ENCODE data around the gene OR5AK2.
"Not testable (repeated sequence)": the region's sequence is repeated elsewhere in the genome, so short reads cannot be mapped to it uniquely, and the experiment has no call there.

The OR5AK2 gene, protein sequence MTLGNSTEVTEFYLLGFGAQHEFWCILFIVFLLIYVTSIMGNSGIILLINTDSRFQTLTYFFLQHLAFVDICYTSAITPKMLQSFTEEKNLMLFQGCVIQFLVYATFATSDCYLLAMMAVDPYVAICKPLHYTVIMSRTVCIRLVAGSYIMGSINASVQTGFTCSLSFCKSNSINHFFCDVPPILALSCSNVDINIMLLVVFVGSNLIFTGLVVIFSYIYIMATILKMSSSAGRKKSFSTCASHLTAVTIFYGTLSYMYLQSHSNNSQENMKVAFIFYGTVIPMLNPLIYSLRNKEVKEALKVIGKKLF

DNA sequence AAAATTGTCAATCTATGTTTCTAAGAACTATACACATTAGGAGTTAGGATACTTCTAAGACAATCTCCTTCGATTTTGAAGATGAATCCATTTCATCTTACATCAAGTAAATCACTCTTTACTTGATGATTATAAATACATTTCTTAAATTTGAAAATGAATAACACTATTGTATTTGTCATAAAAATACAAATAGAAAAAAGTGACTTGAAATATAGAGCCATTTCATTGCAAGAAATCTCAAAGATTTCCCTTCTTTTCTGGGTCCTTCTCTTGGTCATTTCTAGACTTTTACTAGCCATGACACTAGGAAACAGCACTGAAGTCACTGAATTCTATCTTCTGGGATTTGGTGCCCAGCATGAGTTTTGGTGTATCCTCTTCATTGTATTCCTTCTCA is at the start of gene OR5AK2:
Gene OR5AK2 (plus strand): TSS at position 301 of the 400 bp plus-strand sequence. CDS start 0 bp downstream, at position 301.
- DNase-seq (ENCODE audit: low spot score) = no peak

DNA sequence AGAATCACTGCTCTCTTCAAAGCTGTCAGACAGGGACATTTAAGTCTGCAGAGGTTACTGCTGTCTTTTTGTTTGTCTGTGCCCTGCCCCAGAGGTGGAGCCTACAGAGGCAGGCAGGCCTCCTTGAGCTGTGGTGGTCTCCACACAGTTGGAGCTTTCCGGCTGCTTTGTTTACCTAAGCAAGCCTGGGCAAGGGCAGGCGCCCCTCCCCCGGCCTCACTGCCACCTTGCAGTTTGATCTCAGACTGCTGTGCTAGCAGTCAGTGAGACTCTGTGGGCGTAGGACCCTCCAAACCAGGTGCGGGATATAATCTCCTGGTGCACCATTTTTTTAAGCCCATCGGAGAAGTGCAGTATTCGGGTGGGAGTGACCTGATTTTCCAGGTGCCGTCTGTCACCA is 43.2 kb upstream of the OR5AK2 start:
- not testable (repeated sequence) for DNase-seq (ENCODE audit: low spot score)

DNA sequence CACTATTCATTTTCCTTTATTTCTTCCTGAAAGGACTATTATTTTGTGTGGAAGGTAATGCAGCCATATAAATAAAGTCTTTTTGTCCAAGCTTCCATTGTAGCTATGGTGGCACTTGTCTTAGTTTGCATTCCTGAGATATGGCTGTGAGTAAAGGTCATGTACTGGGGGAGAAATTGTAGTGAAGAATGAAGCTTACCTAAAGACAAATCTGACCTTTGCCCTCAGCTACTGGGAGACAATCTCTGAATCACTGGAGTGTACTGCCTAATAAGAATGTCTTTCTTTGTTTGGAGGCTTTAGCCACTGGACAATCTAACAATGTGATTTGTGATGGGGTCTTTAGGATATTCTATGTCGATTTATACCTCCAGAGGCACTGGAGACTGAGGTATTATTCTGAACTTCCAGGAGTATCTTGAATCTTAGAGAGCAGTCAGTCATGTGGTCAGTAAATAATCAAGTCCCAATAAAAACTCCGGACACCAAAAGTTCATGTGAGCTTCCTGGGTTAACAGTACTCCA is 39.7 kb upstream of the OR5AK2 start:
- DNase-seq (ENCODE audit: low spot score) = no peak

DNA sequence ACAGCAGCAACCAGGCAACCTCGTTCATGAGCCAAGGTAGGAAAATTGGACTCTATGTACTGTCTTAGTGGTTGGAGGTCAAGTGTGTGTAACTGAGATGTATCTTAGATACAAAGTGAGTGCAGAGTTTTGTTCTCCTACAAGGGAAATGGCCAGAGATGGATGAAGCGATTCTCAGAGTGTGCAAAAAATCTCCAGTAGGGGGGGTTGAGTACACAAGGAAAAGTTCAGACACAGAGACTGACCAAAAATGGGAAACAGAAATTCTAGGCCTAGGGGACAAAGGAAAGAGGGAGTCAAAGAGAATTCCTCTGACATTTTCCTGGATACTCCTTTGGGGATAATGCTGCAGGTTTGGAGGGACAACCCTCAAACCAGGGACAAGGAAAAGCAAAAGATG is 38.2 kb upstream of the OR5AK2 start:
- DNase-seq (ENCODE audit: low spot score) = peak; percentile 3

DNA sequence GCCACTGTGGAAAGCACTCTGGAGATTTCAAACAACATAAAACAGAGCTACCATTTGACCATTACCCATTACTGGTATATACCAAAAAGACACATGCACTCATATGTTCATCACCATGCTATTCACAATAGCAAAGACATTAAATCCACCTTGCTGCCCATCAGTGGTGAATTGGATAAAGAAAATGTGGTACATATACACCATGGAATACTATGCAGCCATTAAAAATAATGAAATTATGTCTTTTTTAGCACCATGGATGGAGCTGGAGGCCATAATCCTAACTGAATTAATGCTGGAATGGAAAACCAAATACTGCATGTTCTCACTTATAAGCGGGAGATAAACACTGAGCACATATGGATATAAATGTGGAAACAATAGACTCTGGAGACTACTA is 34.8 kb upstream of the OR5AK2 start:
- DNase-seq (ENCODE audit: low spot score) = not testable (repeated sequence)

DNA sequence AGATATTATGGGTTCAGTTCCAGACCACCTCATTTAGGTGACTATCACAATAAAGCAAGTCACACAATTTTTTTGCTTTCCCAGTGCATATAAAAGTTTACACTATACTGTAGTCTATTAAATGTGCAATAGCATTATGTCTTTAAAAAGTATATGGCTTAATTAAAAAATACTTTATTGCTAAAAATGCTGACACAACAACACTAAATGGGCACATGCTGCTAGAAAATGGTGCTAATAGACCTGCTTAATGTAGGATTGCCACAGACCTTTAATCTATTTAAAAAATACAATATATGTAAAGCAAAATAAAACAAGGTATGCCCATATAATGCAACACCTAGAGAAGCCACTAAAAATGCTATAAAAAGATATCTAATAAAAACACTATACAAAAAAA is 27.1 kb upstream of the OR5AK2 start:
- no peak for DNase-seq (ENCODE audit: low spot score)

DNA sequence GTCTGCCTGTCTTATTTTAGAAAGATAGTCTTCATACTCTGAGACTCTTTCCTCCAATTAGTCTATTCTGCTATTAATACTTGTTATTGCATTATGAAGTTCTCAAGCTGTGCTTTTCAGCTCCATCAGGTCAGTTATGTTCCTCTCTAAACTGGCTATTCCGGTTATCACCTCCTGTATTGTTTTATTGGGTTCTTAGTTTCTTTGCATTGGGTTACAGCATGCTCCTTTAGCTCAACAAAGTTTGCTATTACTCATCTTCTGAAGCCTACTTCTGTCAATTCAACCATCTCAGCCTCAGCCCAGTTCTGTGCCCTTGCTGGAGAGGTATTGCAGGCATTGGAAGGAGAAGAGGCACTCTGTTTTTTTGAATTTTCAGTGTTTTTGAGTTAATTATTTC is 21.0 kb upstream of the OR5AK2 start:
- no peak for DNase-seq (ENCODE audit: low spot score)

DNA sequence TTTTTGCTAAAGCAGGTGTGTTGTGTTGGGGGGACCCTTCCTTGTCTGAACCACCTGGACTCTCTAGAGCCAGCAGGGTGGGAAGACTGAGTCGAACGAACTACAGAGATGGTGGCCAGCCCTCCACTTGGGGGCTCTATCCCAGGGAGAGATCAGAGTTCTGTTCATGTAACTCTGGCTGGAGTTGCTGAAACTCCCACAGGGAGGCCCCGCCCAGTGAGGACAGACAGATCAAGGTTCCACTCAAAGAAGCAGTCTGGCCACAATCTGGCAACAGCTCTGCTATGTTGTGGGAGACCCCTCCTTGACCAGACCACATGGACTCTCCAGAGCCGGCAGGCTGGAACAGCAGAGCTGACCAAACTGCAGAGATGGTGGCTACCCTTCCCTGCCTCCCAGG is 20.2 kb upstream of the OR5AK2 start:
- DNase-seq (ENCODE audit: low spot score) = no peak

DNA sequence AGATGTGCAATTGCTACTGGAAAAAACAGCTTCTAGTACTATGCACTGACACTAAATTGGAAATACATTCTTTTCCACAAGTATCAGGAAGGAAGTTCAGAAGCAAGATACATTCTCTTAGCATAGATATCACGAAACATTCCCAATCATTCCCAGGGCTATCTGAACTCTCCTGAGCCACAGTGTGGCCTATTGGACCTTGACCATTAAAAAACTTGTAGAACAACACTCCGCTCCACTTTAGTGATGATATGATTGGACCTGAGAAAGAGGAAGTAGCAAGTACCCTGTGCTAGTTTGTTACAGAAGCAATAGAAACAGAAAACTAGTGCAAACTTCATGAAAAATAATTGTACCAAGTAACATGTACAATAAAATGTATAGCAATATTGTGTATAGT is 11.4 kb upstream of the OR5AK2 start:
- no peak for DNase-seq (ENCODE audit: low spot score)

DNA sequence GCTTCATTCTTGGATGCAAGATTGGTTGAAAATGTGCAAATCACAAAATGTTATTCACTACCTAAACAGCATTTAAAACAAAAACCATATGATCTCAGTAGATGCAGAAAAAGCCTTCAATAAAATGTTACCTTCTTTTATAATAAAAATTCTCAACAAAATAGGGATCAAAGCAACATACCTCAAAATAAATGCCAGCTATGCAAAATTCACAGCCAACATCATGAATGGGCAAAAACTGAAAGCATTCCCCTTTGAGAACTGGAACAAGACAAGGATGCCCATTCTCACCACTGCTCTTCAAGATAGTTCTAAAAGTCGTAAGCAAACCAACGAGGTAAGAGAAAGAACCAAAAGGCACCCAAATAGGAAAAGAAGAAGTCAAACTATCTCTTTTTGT is 2.0 kb downstream of the OR5AK2 start:
- no peak for DNase-seq (ENCODE audit: low spot score)

DNA sequence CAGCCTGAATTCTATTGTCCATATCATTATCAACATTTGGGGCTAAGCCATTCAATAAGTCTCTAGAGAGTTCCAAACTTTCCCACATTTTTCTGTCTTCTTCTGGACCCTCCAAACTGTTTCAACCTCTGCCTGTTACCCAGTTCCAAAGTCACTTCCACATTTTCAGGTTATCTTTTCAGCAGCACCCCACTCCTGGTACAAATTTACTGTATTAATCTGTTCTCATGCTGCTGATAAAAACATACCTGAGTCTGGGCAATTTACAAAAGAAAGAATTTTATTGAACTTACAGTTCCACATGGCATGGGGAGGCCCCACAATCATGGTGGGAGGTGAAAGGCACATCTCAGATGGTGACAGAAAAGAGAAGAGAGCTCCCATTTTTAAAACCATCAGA is 5.8 kb downstream of the OR5AK2 start:
- no peak for DNase-seq (ENCODE audit: low spot score)

DNA sequence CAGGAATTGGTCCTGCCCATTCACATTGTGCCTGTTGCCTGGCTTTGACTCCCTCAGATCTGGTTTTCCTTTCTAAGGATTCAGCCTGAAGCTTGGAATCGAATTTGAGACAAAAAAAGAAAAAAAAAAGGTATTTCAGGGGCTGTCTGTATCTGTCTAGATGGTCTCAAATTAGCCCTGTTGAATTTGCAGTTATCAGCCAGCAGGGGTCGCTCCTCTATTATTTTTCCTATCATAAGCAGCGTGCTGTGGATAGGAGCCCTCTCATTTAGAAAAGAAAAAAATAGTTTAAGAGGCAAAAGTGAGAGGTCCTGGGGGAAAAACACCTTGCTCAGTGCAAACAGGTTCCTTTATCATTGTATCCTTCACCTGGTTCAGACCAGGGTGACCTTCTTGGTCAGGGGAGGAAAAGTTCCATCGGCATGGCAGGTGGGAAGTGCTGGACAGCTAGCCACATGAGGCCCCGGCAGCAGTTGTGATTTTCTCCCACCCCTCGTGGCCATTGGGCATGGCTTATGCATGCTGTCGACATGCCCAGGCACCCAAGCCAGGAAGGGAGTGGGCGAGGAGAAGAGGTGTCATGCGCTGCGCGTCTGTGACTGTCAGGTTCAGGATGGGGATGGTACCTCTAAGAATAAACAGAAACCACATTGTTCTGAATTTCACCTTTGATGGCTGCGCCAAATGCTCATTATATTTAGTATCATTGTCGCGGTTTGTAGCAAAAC is 13.1 kb downstream of the OR5AK2 start:
- DNase-seq (ENCODE audit: low spot score) = no peak

DNA sequence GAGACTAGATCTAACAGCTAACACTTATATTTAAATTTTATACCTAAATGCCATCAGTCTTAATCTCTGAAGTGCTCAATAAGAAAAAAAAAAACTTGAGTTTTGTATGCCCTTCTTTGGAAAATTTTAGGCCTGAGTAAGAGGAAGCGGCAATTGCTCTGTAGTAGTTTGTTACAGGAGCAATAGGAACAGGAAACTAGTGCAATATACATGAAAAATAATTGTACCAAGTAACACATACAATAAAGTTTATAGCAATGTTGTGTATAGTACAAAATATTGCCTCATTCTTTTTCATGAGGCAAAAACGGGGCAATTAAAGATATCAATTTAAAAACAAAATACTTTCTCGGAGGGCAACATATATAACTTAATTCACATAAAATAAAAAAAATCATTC is 19.7 kb downstream of the OR5AK2 start:
- no peak for DNase-seq (ENCODE audit: low spot score)

DNA sequence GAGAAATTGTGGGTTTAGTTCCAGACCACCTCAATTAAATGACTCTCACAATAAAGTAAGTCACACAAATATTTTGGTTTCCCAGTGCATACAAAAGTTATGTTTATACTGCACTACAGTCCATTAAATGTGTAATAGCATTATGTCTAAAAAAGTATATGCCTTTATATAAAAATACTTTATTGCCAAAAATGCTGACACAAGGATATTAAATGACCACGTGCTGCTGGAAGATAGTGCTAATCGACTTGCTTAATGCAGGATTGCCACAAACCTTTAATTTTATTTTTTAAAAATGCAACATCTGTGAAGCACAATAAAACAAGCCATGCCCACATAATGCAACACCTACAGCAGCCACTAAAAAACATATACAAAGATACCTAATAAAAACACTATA is 27.0 kb downstream of the OR5AK2 start:
- DNase-seq (ENCODE audit: low spot score) = no peak

DNA sequence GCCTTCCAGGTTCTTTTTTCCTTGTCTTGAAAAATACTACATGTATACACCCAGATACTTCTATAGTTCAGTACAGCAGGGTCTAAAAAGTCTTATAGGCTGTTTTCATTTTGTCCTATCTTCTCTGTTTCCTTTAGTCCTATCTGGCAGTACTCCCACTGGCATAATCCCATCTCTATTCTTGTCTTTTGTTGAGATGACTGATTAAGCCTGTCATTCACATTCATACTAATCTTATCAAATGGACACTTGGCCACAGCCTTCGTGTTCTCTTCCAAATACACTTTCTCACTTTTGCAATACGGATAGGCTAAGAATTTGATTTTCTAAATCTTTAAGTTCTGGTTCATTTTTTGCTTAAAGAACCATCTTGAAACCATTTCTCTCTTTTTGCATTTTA is 42.8 kb downstream of the OR5AK2 start:
- no peak for DNase-seq (ENCODE audit: low spot score)
